Gastrocnemius medialis (tissue), 4 donors: ENCODE data around the gene SYNM. TPM values are rescaled to one million over a fixed set of nuclear protein-coding genes. Genes with fewer than 3 reads are reported as not detected.

Experiments used
- ATAC-seq, 2 donors: fragments of 150-250 bp; one replicate each; pipeline ENCODE4 v1.9.1; 2016
- DNase-seq, 2 donors: peaks; one replicate each; pipeline ENCODE4 v3.0.0-alpha.2; 2019
- H3K27ac ChIP-seq, 4 donors: fragments of 200-600 bp; sonication (generic); 1 replicate in 1 of 4; 2 replicates in 3 of 4; pipeline ENCODE4 v1.5.1; 2016 to 2018; ENCODE audit warnings: mild to moderate bottlenecking in 2 of 4, moderate library complexity in 1 of 4
- H3K27me3 ChIP-seq, 3 donors: fragments of 200-600 bp; sonication (generic) in 2 of 3; 1 replicate in 1 of 3; 2 replicates in 2 of 3; pipeline versions ENCODE4 v1.5.1 to v1.6.0; 2016 to 2019; ENCODE audit warnings: mild to moderate bottlenecking in 1 of 3, moderate library complexity in 1 of 3
- H3K36me3 ChIP-seq, 2 donors: fragments of 200-600 bp; sonication (generic) in 1 of 2; one replicate each; pipeline ENCODE4 v1.5.1; 2017 to 2018
- H3K4me1 ChIP-seq, 2 donors: fragments of 200-600 bp; sonication (generic) in 1 of 2; one replicate each; pipeline ENCODE4 v1.5.1; 2016 to 2017; ENCODE audit warnings: mild to moderate bottlenecking in 2 of 2
- H3K4me3 ChIP-seq, 4 donors: fragments of 200-600 bp; sonication (generic) in 3 of 4; 1 replicate in 1 of 4; 2 replicates in 3 of 4; pipeline ENCODE4 v1.5.1; 2016 to 2019; ENCODE audit warnings: mild to moderate bottlenecking in 2 of 4
- H3K9me3 ChIP-seq, 3 donors: fragments of 200-600 bp; sonication (generic) in 2 of 3; 1 replicate in 1 of 3; 2 replicates in 2 of 3; pipeline ENCODE4 v1.5.1; 2016 to 2019
- POLR2A ChIP-seq, 2 donors: fragments of 450-650 bp; IDR thresholded peaks; one replicate each; pipeline ENCODE4 v1.6.1; 2017; ENCODE audit warnings: antibody characterized with exemption in 2 of 2, mild to moderate bottlenecking in 2 of 2, moderate library complexity in 2 of 2
- in situ Hi-C, 4 donors: fragments of 200-750 bp; cut with MboI; loops; one replicate each; pipeline versions ENCODE4 v1.15.0 to v1.8.0; 2017; ENCODE audit warnings: low sequenced_read_pairs in 4 of 4
- intact Hi-C: fragments of 100-400 bp; cut with DNase I; formaldehyde crosslinking; loops from one replicate; pipeline ENCODE4 v1.15.1; 2023; ENCODE audit warnings: low total_unique reads
- total RNA-seq, 4 donors: library from RNA; depleted of rRNA; stranded (reverse); fragments of >200 nt; gene quantifications; one replicate each; pipeline versions ENCODE4 v1.1.0 to v1.2.3, GENCODE V29; 2016
- TF ChIP-seq, protein P1 (sequence below), 5 experiments: fragments of 450-650 bp in 3 of 5; fragments of 200-600 bp in 2 of 5; sonication (generic) in 2 of 5; IDR thresholded peaks in 4 of 5; conservative IDR thresholded peaks in 1 of 5; 1 replicate in 4 of 5; 2 replicates in 1 of 5; pipeline ENCODE4 v1.5.1; 2016 to 2019; ENCODE audit warnings: antibody characterized with exemption in 5 of 5, mild to moderate bottlenecking in 3 of 5, moderate library complexity in 3 of 5

The SYNM gene
- total RNA-seq, 4 donors from 2014 or later, result 200 to 308 (median 266) TPM

DNA sequence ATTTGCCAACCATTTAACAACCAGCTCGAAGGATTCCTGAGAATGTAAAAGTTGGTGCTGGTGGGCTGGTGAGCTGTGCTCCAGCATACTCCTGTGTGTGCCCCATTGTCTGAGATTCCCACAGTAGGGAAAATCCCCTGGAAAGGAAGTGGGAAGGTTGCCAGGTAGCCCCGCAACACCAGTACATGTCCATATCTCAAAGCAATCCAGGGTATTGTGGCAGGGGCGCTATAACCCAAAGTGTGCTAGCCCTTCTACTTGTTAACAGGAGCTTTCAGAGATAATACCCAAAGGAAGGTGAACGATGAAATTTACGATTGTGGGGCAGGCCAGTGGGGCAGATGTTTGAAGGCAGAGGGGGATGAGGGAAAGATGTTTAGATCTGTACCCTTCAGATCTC, 42.7 kb upstream of the SYNM start:
- no peaks in the 10 kb centered on the region for H3K36me3 ChIP-seq
- DNase-seq (no peak), ATAC-seq (no peak)
- H3K27me3 ChIP-seq, result no peaks in the 10 kb centered on the region
- intact Hi-C loops, result no loop called here
- TF ChIP-seq, protein P1, sequence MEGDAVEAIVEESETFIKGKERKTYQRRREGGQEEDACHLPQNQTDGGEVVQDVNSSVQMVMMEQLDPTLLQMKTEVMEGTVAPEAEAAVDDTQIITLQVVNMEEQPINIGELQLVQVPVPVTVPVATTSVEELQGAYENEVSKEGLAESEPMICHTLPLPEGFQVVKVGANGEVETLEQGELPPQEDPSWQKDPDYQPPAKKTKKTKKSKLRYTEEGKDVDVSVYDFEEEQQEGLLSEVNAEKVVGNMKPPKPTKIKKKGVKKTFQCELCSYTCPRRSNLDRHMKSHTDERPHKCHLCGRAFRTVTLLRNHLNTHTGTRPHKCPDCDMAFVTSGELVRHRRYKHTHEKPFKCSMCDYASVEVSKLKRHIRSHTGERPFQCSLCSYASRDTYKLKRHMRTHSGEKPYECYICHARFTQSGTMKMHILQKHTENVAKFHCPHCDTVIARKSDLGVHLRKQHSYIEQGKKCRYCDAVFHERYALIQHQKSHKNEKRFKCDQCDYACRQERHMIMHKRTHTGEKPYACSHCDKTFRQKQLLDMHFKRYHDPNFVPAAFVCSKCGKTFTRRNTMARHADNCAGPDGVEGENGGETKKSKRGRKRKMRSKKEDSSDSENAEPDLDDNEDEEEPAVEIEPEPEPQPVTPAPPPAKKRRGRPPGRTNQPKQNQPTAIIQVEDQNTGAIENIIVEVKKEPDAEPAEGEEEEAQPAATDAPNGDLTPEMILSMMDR (IDR thresholded peaks at IDR 0.05 in 4 of 5, conservative IDR thresholded peaks at IDR 0.05 in 1 of 5), result no peak
- no peak for TF ChIP-seq POLR2A (IDR thresholded peaks at IDR 0.05)
- H3K4me1 ChIP-seq, result peaks cover 17 to 19% of the 10 kb centered on the region in 2 donors
- in situ Hi-C loops, result loop anchor here (10.0 to 25.0 kb wide), 4 partner anchors 137 to 425 kb away; partner anchors contain the start of gene IGF1R (in 2 of the 4)
- no peaks in the 10 kb centered on the region for H3K9me3 ChIP-seq
- no peak overlapping the region for H3K4me3 ChIP-seq
- H3K27ac ChIP-seq, result no peak overlapping the region

- TF ChIP-seq, protein P1 (IDR thresholded peaks at IDR 0.05 in 4 of 5, conservative IDR thresholded peaks at IDR 0.05 in 1 of 5), result no peak
- TF ChIP-seq POLR2A (IDR thresholded peaks at IDR 0.05), result no peak
- intact Hi-C loops, result no loop called here
These were observed 36.7 kb upstream of the SYNM start for GRCh38 chr15:99068186-99068585.

GRCh38 chr15:99070208-99070607, 34.7 kb upstream of the SYNM start:
- H3K4me1 ChIP-seq, result no peaks in the 10 kb centered on the region
- ATAC-seq (no peak), DNase-seq (no peak)
- in situ Hi-C loops (loop anchor here (10.0 to 25.0 kb wide), 4 partner anchors 295 to 625 kb away; partner anchors contain the start of gene IGF1R (in 2 of the 4)), intact Hi-C loops (no loop called here)
- no peak for TF ChIP-seq POLR2A (IDR thresholded peaks at IDR 0.05)
- TF ChIP-seq, protein P1 (IDR thresholded peaks at IDR 0.05 in 4 of 5, conservative IDR thresholded peaks at IDR 0.05 in 1 of 5), result no peak
- H3K4me3 ChIP-seq, result no peak overlapping the region
- H3K27me3 ChIP-seq, result no peaks in the 10 kb centered on the region
- H3K27ac ChIP-seq, result no peak overlapping the region
- H3K36me3 ChIP-seq, result no peaks in the 10 kb centered on the region
- H3K9me3 ChIP-seq, result no peaks in the 10 kb centered on the region

More at GRCh38 chr15:99068186-99068585, 36.7 kb upstream of the SYNM start:
- Histone ChIP-seq H3K36me3 (no peaks in the 10 kb centered on the region), H3K4me1 (no peaks in the 10 kb centered on the region), H3K27ac (no peak overlapping the region), H3K9me3 (no peaks in the 10 kb centered on the region), H3K4me3 (no peak overlapping the region), H3K27me3 (no peaks in the 10 kb centered on the region)
- DNase-seq (no peak), ATAC-seq (no peak)
- in situ Hi-C loops, result loop anchor here (5.0 to 25.0 kb wide), 5 partner anchors 143 to 551 kb away; partner anchors contain the start of gene IGF1R (in 2 of the 4)

DNA sequence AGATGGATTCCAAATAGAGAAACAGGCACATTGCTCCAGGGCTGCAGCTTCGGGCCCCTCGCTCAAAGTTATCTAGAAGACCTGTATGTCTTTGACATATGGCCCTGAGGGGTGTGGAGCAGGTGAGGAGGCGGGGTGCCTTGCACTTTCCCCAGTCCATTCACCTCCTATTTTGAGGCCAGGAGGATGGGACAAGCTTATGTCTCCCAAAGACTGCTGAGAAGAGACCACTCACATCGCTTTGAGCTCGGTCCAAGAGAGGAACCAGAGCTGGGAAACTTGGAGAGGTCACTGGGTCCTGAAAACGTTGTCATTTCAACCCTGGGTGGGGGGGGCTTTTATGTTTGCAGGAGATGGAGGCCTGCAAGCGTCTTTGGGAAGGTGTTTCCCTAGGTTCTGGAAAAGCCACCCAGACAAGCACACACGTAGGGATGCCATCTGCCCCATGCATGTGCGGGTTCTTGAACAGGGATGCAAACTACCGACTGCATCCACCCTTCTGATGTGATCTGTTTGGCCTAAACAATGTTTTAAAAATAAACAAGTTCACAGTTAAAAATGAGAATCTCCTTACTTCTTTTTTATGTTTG, 33.7 kb upstream of the SYNM start:
- no peak for DNase-seq
- TF ChIP-seq, protein P1 (IDR thresholded peaks at IDR 0.05 in 4 of 5, conservative IDR thresholded peaks at IDR 0.05 in 1 of 5), result no peak
- TF ChIP-seq POLR2A (IDR thresholded peaks at IDR 0.05), result no peak
- Histone ChIP-seq H3K36me3 (no peaks in the 10 kb centered on the region), H3K27me3 (no peaks in the 10 kb centered on the region), H3K27ac (no peak overlapping the region), H3K4me1 (no peaks in the 10 kb centered on the region), H3K9me3 (no peaks in the 10 kb centered on the region), H3K4me3 (no peak overlapping the region)
- ATAC-seq, result no peak
- intact Hi-C loops, result no loop called here
- in situ Hi-C loops, result loop anchor here (10.0 to 25.0 kb wide), 4 partner anchors 296 to 626 kb away; partner anchors contain the start of gene IGF1R (in 2 of the 4)
